Tibial nerve (tissue), 4 donors: ENCODE data around the gene CA10.

Experiments
- EP300 ChIP-seq, 2 donors: sonication (generic); formaldehyde crosslinking; IDR thresholded peaks; one replicate each; pipeline ENCODE4 v1.6.1; 2017; ENCODE audit warnings: antibody characterized with exemption in 2 of 2, mild to moderate bottlenecking in 1 of 2
- POLR2A ChIP-seq, 2 donors: fragments of 450-650 bp; IDR thresholded peaks; one replicate each; pipeline ENCODE4 v1.6.1; 2017; ENCODE audit warnings: antibody characterized with exemption in 2 of 2, mild to moderate bottlenecking in 2 of 2, moderate library complexity in 2 of 2
- TF ChIP-seq, protein P1 (sequence below), 5 experiments: fragments of 200-600 bp in 3 of 5; fragments of 450-650 bp in 2 of 5; sonication (generic) in 3 of 5; IDR thresholded peaks; one replicate each; pipeline ENCODE4 v1.5.1; 2016 to 2019; ENCODE audit warnings: antibody characterized with exemption in 5 of 5, mild to moderate bottlenecking in 3 of 5, moderate library complexity in 2 of 5

DNA sequence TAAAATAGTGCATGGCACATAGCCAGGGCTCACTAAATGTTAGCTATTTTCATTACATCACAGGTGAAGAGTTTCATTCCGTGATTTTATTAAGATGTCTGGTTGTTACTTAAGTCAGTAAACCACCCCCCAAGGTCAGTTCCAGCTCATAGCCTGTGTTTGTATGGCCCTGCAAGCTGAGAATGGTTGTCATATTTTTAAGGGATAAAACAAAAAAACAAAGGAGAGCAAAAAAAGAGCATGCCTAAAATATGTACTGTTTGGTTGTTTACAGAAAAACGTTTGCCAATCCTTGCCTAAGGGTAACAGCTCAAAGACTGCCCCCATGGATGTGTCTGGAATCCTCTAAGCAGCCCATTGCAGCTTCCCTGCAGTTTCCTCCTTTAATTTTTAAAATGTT is 329.6 kb downstream of the CA10 start:
- TF ChIP-seq, protein P1, sequence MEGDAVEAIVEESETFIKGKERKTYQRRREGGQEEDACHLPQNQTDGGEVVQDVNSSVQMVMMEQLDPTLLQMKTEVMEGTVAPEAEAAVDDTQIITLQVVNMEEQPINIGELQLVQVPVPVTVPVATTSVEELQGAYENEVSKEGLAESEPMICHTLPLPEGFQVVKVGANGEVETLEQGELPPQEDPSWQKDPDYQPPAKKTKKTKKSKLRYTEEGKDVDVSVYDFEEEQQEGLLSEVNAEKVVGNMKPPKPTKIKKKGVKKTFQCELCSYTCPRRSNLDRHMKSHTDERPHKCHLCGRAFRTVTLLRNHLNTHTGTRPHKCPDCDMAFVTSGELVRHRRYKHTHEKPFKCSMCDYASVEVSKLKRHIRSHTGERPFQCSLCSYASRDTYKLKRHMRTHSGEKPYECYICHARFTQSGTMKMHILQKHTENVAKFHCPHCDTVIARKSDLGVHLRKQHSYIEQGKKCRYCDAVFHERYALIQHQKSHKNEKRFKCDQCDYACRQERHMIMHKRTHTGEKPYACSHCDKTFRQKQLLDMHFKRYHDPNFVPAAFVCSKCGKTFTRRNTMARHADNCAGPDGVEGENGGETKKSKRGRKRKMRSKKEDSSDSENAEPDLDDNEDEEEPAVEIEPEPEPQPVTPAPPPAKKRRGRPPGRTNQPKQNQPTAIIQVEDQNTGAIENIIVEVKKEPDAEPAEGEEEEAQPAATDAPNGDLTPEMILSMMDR (IDR thresholded peaks at IDR 0.05) = no peak
- TF ChIP-seq EP300 (IDR thresholded peaks at IDR 0.05) = no peak
- no peak for TF ChIP-seq POLR2A (IDR thresholded peaks at IDR 0.05)
